WTC11 (cell line): ENCODE data around the gene TMC8.

Experiments
- CDX4 ChIP-seq: fragments of 250-450 bp; sonication (Bioruptor Pico); IDR thresholded peaks from 2 replicates; pipeline ENCODE4 v1.9.0; 2021; ENCODE audit warnings: moderate library complexity, mild to moderate bottlenecking, inconsistent platforms, borderline replicate concordance
- ELF4 ChIP-seq: sonication (generic); formaldehyde crosslinking; IDR thresholded peaks from 2 replicates; pipeline ENCODE4 v1.8.1; 2022; ENCODE audit warnings: low read depth, mild to moderate bottlenecking, moderate library complexity, missing genetic modification reagents
- GRHL2 ChIP-seq: fragments of 250-450 bp; sonication (Bioruptor Pico); IDR thresholded peaks from 2 replicates; pipeline ENCODE4 v1.8.0; 2022; ENCODE audit warnings: mild to moderate bottlenecking, moderate library complexity; ENCODE audit not compliant: insufficient replicate concordance, severe bottlenecking
- JUN ChIP-seq: sonication (generic); formaldehyde crosslinking; IDR thresholded peaks from 2 replicates; pipeline ENCODE4 v1.8.0; 2023; ENCODE audit warnings: mild to moderate bottlenecking, missing genetic modification reagents
- ZNF138 ChIP-seq: sonication (generic); formaldehyde crosslinking; conservative IDR thresholded peaks from 2 replicates; pipeline ENCODE4 v1.8.1; 2022; ENCODE audit warnings: mild to moderate bottlenecking, moderate library complexity, missing genetic modification reagents
- ZNF317 ChIP-seq: sonication (generic); formaldehyde crosslinking; IDR thresholded peaks from 2 replicates; pipeline ENCODE4 v1.8.1; 2023; ENCODE audit warnings: low read depth, mild to moderate bottlenecking, moderate library complexity, missing genetic modification reagents, borderline replicate concordance
- TF ChIP-seq, protein P1 (sequence below): fragments of 200-600 bp; IDR thresholded peaks from 2 replicates; pipeline ENCODE4 v1.8.0; 2022; ENCODE audit warnings: antibody characterized with exemption
- TF ChIP-seq, protein P2 (sequence below): sonication (generic); formaldehyde crosslinking; IDR thresholded peaks from 2 replicates; pipeline ENCODE4 v1.8.1; 2022; ENCODE audit warnings: low read depth, mild to moderate bottlenecking, moderate library complexity, missing genetic modification reagents, borderline replicate concordance
- TF ChIP-seq, protein P3 (sequence below): sonication (generic); formaldehyde crosslinking; IDR thresholded peaks from 2 replicates; pipeline ENCODE4 v1.8.0; 2022; ENCODE audit warnings: mild to moderate bottlenecking, missing genetic modification reagents
- TF ChIP-seq, protein P4 (sequence below): sonication (generic); formaldehyde crosslinking; IDR thresholded peaks from 2 replicates; pipeline ENCODE4 v1.8.1; 2022; ENCODE audit warnings: missing genetic modification reagents, borderline replicate concordance
- TF ChIP-seq, protein P5 (sequence below): sonication (generic); formaldehyde crosslinking; IDR thresholded peaks from 2 replicates; pipeline ENCODE4 v1.8.0; 2022; ENCODE audit warnings: mild to moderate bottlenecking, missing genetic modification reagents

DNA sequence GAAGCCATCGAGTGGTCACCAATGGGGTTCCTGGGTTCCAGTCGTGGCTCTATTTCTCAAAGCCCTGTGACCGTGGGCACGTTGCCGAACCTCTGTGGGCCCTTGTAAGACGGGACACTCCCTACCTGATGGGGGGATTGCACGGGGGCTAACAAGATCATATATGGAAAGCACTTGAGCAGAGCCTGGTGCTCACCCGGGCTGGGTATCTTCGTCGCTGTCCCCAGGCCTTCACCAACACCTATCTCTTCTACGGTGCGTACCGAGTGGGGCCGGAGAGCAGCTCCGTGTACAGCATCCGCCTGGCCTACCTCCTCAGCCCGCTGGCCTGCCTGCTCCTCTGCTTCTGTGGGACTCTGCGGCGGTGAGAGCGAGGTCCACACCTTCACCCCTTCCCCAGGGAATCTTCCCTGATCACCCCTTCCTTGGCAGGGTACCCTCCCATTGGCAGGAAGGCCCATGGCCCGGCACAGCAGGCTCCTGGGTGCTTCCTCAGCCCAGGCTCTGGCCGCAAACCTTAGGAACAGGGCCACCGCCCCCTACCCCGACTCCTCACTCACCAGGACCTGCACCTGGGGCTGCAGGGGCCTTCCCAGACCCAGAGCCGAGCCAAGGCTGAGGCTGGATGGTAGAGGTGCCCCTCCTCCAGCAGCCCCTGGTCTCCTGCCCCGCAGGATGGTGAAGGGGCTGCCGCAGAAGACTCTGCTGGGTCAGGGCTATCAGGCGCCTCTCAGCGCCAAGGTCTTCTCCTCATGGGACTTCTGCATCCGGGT lies 2.8 kb downstream of the TMC8 start:
- TF ChIP-seq ELF4 (CRISPR knock-in tag) (no peak), ZNF138 (CRISPR knock-in tag) (no peak), ZNF317 (no peak), GRHL2 (no peak), JUN (CRISPR knock-in tag) (no peak), CDX4 (CRISPR knock-in tag) (no peak)
- TF ChIP-seq, protein P1, sequence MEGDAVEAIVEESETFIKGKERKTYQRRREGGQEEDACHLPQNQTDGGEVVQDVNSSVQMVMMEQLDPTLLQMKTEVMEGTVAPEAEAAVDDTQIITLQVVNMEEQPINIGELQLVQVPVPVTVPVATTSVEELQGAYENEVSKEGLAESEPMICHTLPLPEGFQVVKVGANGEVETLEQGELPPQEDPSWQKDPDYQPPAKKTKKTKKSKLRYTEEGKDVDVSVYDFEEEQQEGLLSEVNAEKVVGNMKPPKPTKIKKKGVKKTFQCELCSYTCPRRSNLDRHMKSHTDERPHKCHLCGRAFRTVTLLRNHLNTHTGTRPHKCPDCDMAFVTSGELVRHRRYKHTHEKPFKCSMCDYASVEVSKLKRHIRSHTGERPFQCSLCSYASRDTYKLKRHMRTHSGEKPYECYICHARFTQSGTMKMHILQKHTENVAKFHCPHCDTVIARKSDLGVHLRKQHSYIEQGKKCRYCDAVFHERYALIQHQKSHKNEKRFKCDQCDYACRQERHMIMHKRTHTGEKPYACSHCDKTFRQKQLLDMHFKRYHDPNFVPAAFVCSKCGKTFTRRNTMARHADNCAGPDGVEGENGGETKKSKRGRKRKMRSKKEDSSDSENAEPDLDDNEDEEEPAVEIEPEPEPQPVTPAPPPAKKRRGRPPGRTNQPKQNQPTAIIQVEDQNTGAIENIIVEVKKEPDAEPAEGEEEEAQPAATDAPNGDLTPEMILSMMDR: no peak
- TF ChIP-seq, protein P2, sequence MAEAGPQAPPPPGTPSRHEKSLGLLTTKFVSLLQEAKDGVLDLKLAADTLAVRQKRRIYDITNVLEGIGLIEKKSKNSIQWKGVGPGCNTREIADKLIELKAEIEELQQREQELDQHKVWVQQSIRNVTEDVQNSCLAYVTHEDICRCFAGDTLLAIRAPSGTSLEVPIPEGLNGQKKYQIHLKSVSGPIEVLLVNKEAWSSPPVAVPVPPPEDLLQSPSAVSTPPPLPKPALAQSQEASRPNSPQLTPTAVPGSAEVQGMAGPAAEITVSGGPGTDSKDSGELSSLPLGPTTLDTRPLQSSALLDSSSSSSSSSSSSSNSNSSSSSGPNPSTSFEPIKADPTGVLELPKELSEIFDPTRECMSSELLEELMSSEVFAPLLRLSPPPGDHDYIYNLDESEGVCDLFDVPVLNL (CRISPR knock-in tag): no peak
- TF ChIP-seq, protein P3, sequence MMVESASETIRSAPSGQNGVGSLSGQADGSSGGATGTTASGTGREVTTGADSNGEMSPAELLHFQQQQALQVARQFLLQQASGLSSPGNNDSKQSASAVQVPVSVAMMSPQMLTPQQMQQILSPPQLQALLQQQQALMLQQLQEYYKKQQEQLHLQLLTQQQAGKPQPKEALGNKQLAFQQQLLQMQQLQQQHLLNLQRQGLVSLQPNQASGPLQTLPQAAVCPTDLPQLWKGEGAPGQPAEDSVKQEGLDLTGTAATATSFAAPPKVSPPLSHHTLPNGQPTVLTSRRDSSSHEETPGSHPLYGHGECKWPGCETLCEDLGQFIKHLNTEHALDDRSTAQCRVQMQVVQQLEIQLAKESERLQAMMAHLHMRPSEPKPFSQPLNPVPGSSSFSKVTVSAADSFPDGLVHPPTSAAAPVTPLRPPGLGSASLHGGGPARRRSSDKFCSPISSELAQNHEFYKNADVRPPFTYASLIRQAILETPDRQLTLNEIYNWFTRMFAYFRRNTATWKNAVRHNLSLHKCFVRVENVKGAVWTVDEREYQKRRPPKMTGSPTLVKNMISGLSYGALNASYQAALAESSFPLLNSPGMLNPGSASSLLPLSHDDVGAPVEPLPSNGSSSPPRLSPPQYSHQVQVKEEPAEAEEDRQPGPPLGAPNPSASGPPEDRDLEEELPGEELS (CRISPR knock-in tag): no peak
- TF ChIP-seq, protein P4, sequence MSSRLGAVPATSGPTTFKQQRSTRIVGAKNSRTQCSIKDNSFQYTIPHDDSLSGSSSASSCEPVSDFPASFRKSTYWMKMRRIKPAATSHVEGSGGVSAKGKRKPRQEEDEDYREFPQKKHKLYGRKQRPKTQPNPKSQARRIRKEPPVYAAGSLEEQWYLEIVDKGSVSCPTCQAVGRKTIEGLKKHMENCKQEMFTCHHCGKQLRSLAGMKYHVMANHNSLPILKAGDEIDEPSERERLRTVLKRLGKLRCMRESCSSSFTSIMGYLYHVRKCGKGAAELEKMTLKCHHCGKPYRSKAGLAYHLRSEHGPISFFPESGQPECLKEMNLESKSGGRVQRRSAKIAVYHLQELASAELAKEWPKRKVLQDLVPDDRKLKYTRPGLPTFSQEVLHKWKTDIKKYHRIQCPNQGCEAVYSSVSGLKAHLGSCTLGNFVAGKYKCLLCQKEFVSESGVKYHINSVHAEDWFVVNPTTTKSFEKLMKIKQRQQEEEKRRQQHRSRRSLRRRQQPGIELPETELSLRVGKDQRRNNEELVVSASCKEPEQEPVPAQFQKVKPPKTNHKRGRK (CRISPR knock-in tag): no peak
- TF ChIP-seq, protein P5, sequence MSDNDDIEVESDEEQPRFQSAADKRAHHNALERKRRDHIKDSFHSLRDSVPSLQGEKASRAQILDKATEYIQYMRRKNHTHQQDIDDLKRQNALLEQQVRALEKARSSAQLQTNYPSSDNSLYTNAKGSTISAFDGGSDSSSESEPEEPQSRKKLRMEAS: no peak
